DMS153 treated with DMSO at 0.1 percent for 48 hours (cell line): Measurements from ENCODE around the gene PLCD1.
"Not testable (repeated sequence)": the region's sequence is repeated elsewhere in the genome, so short reads cannot be mapped to it uniquely, and the experiment has no call there.

ENCODE experiments used
- DNase-seq: peaks from one replicate; lab custom pipeline; 2025; ENCODE audit not compliant: unreplicated experiment; lab: John Stamatoyannopoulos, UW

PLCD1 gene

GRCh38 chr3:38001456-38002081 lies 27.9 kb downstream of the PLCD1 start:
- peak; percentile 1 for DNase-seq

DNA sequence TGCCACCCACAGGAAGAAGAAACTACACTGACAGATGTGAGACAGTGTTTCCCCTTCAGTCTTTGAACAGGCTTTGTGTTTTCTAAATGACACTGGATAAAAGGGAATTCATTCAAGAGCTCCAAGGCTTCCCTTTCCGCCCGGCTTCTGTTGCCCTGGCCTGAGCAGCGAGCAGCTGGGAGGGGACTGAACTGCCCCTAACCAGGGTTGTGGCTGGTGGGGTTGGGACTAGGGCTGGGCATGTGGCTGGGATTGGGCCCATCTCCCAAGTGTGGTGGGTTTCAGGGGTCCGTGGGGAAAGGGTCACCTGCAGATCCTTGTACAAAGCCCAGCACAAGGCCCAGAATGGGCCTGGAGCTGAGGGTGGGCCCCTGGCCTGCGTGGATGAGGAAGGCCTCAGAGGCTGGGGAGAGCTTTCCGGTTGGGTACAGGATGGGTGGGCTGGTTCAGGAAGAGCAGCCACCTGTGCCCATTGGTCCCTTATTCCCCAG lies 28.4 kb downstream of the PLCD1 start:
- DNase-seq = no peak

- DNase-seq = no peak
These were observed 29.1 kb downstream of the PLCD1 start for GRCh38 chr3:38000242-38000916.

- no peak for DNase-seq
These were observed 29.6 kb downstream of the PLCD1 start for GRCh38 chr3:37999836-38000235.

- DNase-seq = no peak
These were observed 31.6 kb downstream of the PLCD1 start for GRCh38 chr3:37997791-37998370.

- DNase-seq = no peak
These were observed 32.1 kb downstream of the PLCD1 start for GRCh38 chr3:37997342-37997741.

DNA sequence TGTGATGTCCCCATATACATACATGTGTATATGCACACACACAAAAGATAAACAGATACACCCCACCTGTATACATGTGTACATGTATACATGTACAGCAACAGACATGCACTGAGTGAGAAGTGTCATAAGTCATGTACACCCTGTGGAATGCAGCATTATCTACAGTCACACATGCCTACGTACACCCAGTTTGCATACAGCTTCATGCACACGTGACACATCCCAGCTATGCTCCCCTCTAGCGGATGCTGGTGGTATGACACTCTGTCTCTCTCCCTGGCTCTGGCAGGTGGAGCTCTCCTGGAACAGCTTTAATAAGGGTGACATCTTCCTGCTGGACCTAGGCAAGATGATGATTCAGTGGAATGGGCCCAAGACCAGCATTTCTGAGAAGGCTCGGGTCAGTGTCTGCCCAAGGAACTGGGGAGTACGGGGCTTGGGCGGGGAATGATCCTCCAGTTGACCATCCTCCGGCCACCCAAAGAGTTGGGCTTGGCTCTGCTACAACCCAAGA lies 32.6 kb downstream of the PLCD1 start:
- DNase-seq = peak; percentile 5

DNA sequence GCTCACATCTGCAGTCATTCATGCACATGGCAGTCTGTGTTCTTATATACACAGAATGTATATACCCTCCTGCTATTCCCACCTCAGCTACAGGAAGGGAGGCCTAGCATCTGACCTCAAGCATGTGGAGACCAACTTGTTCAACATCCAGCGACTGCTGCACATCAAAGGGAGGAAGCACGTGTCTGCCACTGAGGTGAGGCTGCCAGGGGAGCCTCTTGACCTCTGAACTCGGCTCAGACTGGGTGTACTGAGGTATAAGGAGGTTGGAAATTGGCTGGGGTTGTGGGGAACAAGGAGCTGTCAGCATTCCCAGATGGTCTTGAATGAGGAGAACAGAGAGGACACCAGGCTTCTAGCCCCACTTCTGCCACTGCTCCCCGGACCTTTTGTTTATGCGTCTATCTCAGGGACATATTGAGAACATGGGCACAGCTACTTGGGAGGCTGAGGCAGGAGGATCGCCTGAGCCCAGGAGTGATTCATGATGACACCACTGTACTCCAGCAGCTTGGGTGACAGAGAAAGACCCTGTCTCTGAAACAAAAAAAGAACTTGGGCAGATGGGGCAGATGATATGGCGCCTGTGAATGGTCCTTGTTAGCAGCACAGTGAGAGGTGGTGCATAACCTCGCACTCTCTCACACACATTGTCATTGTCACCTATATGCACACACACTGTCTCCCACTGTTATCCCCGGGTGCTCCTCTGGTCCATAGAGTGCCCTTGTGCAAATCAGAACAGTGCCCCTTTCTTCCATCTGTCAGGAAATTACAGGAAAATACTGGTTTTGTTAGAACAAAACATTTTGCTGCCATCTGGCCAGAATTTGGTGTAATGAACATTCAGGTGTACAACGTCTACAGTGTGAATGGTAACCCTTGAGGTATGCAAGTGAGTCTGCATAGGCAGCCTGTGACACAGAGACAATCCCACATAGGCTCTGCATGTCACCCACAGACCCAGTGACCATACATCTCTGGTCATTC lies 33.5 kb downstream of the PLCD1 start:
- DNase-seq = no peak

DNA sequence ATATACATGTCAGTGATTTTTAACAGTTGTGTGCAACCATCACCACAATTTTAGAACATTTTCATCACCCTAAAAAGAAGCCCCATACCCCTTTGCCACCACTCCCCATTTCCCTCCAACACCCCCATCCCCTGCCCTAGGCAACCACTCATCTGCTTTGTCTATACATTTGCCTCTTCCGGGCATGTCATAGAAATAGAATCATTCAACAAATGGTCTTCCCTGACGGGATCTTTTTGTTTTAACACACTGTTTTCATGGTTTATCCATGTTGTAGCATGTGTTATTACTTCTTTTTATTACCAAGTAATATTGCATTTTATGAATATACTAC lies 34.8 kb downstream of the PLCD1 start:
- DNase-seq = no peak

DNA sequence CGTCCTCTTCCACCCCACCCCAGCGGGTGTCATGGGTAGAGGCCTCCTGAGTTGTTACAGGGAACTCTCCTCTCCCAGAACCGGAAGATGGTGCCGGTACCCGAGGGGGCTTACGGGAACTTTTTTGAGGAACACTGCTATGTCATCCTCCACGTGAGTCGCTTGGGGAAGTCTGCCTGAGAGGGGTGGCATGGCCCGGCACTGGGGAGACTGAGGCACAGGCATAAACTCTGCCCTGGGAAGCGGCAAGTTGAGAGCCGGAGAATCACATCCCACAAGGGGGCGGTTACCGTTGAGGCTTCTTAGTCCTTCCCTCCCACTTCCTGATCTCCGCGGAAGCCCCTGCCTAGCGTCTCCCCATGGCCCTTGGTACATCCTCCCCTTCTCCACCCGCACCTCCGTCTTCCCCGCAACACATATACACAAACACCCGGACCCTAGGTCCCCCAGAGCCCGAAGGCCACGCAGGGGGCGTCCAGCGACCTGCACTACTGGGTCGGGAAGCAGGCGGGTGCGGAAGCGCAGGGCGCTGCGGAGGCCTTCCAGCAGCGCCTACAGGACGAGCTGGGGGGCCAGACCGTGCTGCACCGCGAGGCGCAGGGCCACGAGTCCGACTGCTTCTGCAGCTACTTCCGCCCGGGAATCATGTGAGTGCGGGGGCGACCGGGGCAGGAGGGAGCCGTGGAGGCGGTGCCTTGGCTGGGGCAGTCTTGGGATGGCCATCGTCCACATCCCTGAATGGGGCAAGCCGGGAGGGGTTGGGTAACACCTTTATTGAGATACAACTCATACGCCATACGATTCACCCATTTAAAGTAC lies 35.4 kb downstream of the PLCD1 start:
- peak; percentile 13 for DNase-seq

- DNase-seq = no peak
These were observed 36.0 kb downstream of the PLCD1 start for GRCh38 chr3:37993460-37993819.

DNA sequence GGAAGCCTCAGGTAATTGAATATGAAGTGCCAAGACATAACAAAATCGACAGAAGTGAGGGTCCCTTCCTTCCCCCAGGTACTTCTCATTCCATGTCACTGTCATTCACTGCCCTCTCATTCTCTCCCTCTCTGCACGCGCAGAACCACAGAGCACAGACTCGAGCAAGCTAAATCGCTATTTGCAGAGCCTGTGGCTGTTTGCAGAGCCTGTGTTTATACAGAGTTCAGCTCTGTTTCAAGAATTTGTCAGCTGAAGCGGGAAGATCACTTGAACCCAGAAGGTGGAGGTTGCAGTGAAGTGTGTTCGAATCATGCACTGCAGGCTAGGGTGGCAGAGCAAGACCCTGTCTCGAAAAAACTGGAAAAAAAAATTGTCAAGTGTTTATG lies 36.4 kb downstream of the PLCD1 start:
- DNase-seq = no peak

DNA sequence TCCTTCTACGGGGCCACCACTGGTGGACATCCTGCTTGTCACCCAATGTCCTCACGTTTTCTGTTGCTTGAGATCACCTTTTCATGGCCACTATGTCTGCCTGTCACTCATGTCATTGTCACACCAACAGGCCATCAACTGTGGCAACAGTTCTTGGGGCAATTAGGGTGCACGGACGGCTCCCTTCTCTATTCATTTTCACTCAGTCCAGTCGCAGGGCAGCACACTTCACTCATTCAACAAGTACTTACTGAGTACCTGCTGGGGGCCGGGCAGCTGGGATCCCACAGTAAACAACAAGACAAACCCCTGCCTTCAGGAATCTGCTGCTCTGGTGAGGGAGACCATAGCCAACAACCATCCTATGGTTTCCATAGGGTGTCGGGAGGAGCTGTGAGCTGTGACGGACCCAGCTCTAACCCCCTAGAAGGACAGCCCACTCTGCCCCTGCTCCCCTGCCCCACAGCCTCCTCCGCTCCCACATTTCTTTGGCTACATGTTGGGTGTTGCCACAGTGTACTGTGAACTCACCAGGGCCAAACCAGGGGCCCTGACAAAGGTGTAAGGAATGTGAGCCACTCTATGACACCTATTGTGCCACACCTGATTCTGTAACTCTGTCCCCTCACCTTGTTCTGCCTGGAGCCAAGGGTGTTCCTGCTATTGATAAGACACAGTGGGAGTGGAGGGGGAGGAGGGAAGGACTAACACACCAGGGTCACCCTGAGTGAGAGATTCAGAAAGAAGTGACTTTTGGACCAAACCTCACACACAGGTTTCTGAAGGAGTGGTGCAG lies 37.0 kb downstream of the PLCD1 start:
- DNase-seq = no peak

DNA sequence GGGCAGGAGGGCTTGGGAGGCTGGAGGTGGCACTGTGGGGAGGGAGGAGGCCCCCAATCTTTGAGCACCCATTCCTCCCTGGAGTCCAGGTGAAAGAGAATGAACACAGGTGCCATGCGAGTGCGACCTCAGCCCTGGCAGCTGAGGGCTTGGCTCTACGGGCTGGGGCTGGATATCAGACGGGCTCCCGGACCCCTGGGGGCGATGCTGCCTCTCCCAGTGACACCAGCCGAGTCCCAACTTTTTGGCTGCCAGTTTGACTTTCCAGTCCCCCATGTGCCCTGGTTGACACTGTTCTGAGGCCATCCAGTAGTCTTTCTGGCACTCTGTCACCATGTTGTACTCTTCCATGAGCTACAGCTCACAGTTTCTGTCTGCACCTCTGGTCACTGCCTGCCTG lies 37.6 kb downstream of the PLCD1 start:
- DNase-seq = no peak

DNA sequence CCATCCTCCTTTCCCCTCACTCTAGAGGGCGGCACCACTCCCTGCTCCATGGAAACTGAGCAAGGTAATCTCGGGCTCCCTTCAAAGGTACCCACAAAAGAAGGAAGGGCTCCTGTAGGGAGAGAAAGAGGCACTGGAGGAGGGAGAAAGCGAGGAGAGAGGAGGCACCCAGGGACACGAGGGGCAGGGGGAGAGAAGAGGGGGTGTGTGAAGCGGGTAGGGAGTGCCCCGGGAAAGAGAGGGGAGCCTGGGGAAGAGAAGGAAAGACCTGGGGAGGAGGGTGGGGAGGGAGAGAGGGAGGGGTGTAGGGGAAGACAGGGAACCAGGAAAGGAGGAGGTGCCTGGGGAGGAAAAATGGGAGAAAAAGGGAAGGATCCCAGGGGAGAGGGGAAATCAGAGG lies 38.3 kb downstream of the PLCD1 start:
- DNase-seq = no peak

- no peak for DNase-seq
These were observed 38.9 kb downstream of the PLCD1 start, which contains the start of gene VILL for GRCh38 chr3:37990527-37990926. Gene VILL (plus strand): TSS chr3:37990786. CDS start chr3:37993673, 2,887 bp downstream.

- DNase-seq = no peak
These were observed 39.5 kb downstream of the PLCD1 start for GRCh38 chr3:37989821-37990480.

DNA sequence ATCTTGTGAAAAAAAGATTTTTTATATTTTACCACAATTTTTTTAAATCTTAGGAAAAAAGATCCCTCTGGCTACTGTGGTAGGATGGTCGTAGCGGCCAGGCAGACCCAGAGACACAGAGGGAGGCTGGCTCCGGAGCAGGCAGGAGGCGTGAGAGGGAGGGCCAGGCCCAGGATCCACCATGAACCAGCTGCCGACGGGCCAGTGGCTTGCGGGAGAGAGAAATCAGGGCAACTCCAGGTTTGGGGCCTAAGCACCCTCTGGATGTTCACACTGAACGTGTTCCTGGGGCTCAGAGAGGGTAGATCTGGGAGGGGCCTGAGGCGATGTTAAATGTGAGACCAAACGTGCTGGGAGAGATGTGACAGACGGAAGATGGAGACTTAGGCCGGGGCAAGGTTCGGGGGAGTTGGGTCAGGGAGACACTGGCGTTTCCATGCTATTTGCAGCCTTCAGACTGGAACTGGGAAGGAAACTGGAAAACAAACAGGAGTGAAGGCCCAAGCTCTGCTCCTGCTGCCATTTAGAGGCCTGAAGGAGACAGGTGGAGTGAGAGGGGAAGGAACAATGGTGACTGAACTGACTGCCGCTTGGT lies 40.4 kb downstream of the PLCD1 start:
- no peak for DNase-seq

DNA sequence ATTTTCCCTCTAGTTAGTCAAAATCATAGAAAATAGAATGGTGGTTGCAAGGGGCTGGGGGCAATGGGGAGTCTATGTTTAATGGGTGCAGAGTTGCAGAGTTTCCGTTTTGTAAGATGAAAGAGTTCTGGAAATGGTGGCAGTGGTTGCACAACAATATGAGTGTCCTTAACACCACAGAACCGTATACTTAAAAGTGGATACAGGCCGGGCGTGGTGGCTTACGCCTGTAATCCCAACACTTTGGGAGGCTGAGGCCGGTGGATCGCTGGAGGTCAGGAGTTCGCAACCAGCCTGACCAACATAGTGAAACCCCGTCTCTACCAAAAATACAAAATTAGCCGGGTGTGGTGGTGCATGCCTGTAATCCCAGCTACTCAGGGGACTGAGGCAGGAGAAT lies 41.1 kb downstream of the PLCD1 start:
- not testable (repeated sequence) for DNase-seq
